HepG2 (cell line): ENCODE results near the gene LMF2. TPM values are rescaled to one million over a fixed set of nuclear protein-coding genes. Genes with fewer than 3 reads are reported as not detected.

Experiments
- BRD4 ChIP-seq: sonication (generic); formaldehyde crosslinking; IDR thresholded peaks from 2 replicates; pipeline ENCODE4 v1.4.0; 2020; ENCODE audit warnings: missing genetic modification reagents
- CSRNP1 ChIP-seq: sonication (generic); formaldehyde crosslinking; IDR thresholded peaks from 2 replicates; pipeline ENCODE4 v1.8.1; 2023; ENCODE audit warnings: mild to moderate bottlenecking, missing genetic modification reagents
- FOSL2 ChIP-seq: sonication (generic); formaldehyde crosslinking; IDR thresholded peaks from 2 replicates; pipeline ENCODE4 v1.4.0; 2020; ENCODE audit warnings: missing genetic modification reagents
- GABPB1 ChIP-seq: IDR thresholded peaks from 2 replicates; pipeline ENCODE4 v1.6.1; 2016; ENCODE audit warnings: mild to moderate bottlenecking, missing genetic modification reagents, moderate library complexity, missing compliant biosample characterization
- HDAC6 ChIP-seq: fragments of 200-600 bp; sonication (generic); IDR thresholded peaks from 2 replicates; pipeline ENCODE4 v1.7.0; 2017; ENCODE audit warnings: mild to moderate bottlenecking, antibody characterized with exemption, low read length, low read depth
- KAT7 ChIP-seq: IDR thresholded peaks from 2 replicates; pipeline ENCODE4 v1.6.1; 2018; ENCODE audit warnings: borderline replicate concordance, missing compliant biosample characterization
- KAT8 ChIP-seq: IDR thresholded peaks from 2 replicates; pipeline ENCODE4 v1.6.1; 2016; ENCODE audit warnings: missing genetic modification reagents, missing compliant biosample characterization
- KLF16 ChIP-seq, 2 experiments: sonication (generic) in 1 of 2; formaldehyde crosslinking in 1 of 2; IDR thresholded peaks; 2 replicates each; pipeline versions ENCODE4 v1.6.1 to v1.8.0; 2016 to 2023; ENCODE audit warnings: missing genetic modification reagents in 2 of 2, missing compliant biosample characterization in 1 of 2
- KLF9 ChIP-seq: IDR thresholded peaks from 2 replicates; pipeline ENCODE4 v1.6.1; 2016; ENCODE audit warnings: low read depth
- MED13 ChIP-seq: sonication (generic); formaldehyde crosslinking; IDR thresholded peaks from 2 replicates; pipeline ENCODE4 v1.5.0; 2020; ENCODE audit warnings: missing genetic modification reagents
- MEIS1 ChIP-seq: sonication (generic); formaldehyde crosslinking; IDR thresholded peaks from 2 replicates; pipeline ENCODE4 v1.9.0; 2021; ENCODE audit warnings: mild to moderate bottlenecking, missing genetic modification reagents, moderate library complexity, borderline replicate concordance
- NFYC ChIP-seq: IDR thresholded peaks from 2 replicates; pipeline ENCODE4 v1.6.1; 2016; ENCODE audit warnings: missing genetic modification reagents, missing compliant biosample characterization
- NPAS2 ChIP-seq: sonication (generic); formaldehyde crosslinking; IDR thresholded peaks from 2 replicates; pipeline ENCODE4 v1.8.0; 2022; ENCODE audit warnings: mild to moderate bottlenecking, missing genetic modification reagents, borderline replicate concordance
- NR0B2 ChIP-seq: sonication (generic); formaldehyde crosslinking; IDR thresholded peaks from 2 replicates; pipeline ENCODE4 v1.4.0; 2020; ENCODE audit warnings: mild to moderate bottlenecking, missing genetic modification reagents
- PRDM4 ChIP-seq: sonication (generic); formaldehyde crosslinking; IDR thresholded peaks from 2 replicates; pipeline ENCODE4 v1.9.0; 2021; ENCODE audit warnings: missing genetic modification reagents, borderline replicate concordance
- SMARCE1 ChIP-seq: fragments of 450-650 bp; IDR thresholded peaks from 2 replicates; pipeline ENCODE4 v1.6.1; 2017; ENCODE audit warnings: borderline replicate concordance
- TAF1 ChIP-seq: sonication (generic); formaldehyde crosslinking; IDR thresholded peaks from 2 replicates; pipeline ENCODE4 v1.4.0; 2020; ENCODE audit warnings: missing genetic modification reagents
- TAF15 ChIP-seq: fragments of 200-400 bp; formaldehyde crosslinking; IDR thresholded peaks from one replicate; pipeline ENCODE4 v1.6.1; 2018; ENCODE audit warnings: mild to moderate bottlenecking, low read depth, low read length; ENCODE audit not compliant: poor library complexity, severe bottlenecking
- ZNF660 ChIP-seq: sonication (generic); formaldehyde crosslinking; IDR thresholded peaks from 2 replicates; pipeline ENCODE4 v1.5.1; 2020; ENCODE audit warnings: mild to moderate bottlenecking, low read depth, missing genetic modification reagents, borderline replicate concordance
- ZNF768 ChIP-seq: sonication (generic); formaldehyde crosslinking; IDR thresholded peaks from 2 replicates; pipeline ENCODE4 v1.4.0; 2020; ENCODE audit warnings: missing genetic modification reagents
- ZNF891 ChIP-seq: sonication (generic); formaldehyde crosslinking; IDR thresholded peaks from 2 replicates; pipeline ENCODE4 v1.5.0; 2020; ENCODE audit warnings: mild to moderate bottlenecking, missing genetic modification reagents
- polyA plus RNA-seq, 8 experiments: library from polyadenylated mRNA; depleted of rRNA in 3 of 8; stranded (reverse) in 7 of 8; unstranded in 1 of 8; fragments of >200 nt; fragmentation: Illumina TruSeq in 4 of 8; extraction: Trizol in 4 of 8; gene quantifications; 2 replicates each; pipeline versions ENCODE4 v1.2.1 to v1.2.3, GENCODE V29; 2011 to 2016; ENCODE audit warnings: low read depth in 4 of 8, missing spikeins in 1 of 8, mixed read lengths in 1 of 8; ENCODE audit not compliant: insufficient read depth in 1 of 8
- total RNA-seq, 5 experiments: library from RNA; depleted of rRNA; stranded (reverse); fragments of >200 nt; fragmentation: Illumina TruSeq; extraction: Trizol; gene quantifications; 2 replicates each; pipeline ENCODE4 v1.2.3, GENCODE V29; 2016; ENCODE audit warnings: low read depth in 1 of 5
- TF ChIP-seq, protein P1 (sequence below): sonication (generic); formaldehyde crosslinking; IDR thresholded peaks from 2 replicates; pipeline ENCODE4 v1.5.0; 2020; ENCODE audit warnings: missing genetic modification reagents
- TF ChIP-seq, protein P2 (sequence below): sonication (generic); formaldehyde crosslinking; IDR thresholded peaks from 2 replicates; pipeline ENCODE4 v1.4.0; 2020; ENCODE audit warnings: missing genetic modification reagents

LMF2 gene
- total and polyA plus RNA-seq, 2 of the 13 experiments (the other 11 are each of a cell fraction or from before 2014, with no cell fraction given), result 23.3 to 30.6 TPM

DNA sequence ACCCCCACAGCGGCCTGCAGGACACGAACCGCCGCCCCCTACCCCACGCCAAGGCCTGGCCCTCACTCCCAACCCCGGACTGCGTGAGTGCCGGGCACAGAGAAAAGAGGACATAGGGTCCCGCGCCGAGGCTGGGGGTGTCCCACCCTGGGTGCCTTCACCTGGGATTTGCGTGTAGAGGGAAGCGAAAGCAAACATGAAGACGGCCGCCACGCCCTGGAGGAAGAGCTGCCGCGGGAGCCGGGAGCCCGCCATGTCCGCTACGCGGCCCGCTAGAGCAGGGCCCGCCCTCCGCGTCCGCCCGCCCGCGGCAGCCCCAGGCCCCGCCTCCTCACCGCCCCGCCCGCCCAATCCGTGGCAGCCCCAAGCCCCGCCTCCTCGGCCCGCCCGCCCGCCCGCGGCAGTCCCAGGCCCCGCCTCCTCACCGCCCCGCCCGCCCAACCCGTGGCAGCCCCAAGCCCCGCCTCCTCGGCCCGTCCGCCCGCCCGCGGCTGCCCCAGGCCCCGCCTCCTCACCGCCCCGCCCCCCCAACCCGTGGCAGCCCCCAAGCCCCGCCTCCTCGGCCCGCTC is at the start of gene LMF2 (continued):
- TF ChIP-seq GABPB1 (CRISPR knock-in tag) (peak; percentile 32; the same call in 1 of the 2 replicates), KAT8 (peak; percentile 63), KAT7 (CRISPR knock-in tag) (no peak), PRDM4 (no peak), ZNF768 (peak; percentile 62; the same call in 1 of the 2 replicates), BRD4 (CRISPR knock-in tag) (peak; percentile 37; the same call in 1 of the 2 replicates), ZNF660 (CRISPR knock-in tag) (no peak), KLF9 (no peak), NPAS2 (no peak), ZNF891 (CRISPR knock-in tag) (no peak), TAF1 (CRISPR knock-in tag) (peak; percentile 48), SMARCE1 (no peak), NFYC (CRISPR knock-in tag) (no peak), MEIS1 (no peak; the same call in 1 of the 2 replicates), HDAC6 (no peak), NR0B2 (CRISPR knock-in tag) (no peak), MED13 (CRISPR knock-in tag) (no peak), TAF15 (no peak), CSRNP1 (no peak), KLF16 (CRISPR knock-in tag; IDR thresholded peaks at IDR 0.05) (0 out of 4 replicates have a peak, but pooled peaks of 1 of the 2 experiments have one; percentile 19), FOSL2 (CRISPR knock-in tag) (no peak)
- TF ChIP-seq, protein P1, sequence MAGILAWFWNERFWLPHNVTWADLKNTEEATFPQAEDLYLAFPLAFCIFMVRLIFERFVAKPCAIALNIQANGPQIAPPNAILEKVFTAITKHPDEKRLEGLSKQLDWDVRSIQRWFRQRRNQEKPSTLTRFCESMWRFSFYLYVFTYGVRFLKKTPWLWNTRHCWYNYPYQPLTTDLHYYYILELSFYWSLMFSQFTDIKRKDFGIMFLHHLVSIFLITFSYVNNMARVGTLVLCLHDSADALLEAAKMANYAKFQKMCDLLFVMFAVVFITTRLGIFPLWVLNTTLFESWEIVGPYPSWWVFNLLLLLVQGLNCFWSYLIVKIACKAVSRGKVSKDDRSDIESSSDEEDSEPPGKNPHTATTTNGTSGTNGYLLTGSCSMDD (CRISPR knock-in tag), result no peak
- TF ChIP-seq, protein P2, sequence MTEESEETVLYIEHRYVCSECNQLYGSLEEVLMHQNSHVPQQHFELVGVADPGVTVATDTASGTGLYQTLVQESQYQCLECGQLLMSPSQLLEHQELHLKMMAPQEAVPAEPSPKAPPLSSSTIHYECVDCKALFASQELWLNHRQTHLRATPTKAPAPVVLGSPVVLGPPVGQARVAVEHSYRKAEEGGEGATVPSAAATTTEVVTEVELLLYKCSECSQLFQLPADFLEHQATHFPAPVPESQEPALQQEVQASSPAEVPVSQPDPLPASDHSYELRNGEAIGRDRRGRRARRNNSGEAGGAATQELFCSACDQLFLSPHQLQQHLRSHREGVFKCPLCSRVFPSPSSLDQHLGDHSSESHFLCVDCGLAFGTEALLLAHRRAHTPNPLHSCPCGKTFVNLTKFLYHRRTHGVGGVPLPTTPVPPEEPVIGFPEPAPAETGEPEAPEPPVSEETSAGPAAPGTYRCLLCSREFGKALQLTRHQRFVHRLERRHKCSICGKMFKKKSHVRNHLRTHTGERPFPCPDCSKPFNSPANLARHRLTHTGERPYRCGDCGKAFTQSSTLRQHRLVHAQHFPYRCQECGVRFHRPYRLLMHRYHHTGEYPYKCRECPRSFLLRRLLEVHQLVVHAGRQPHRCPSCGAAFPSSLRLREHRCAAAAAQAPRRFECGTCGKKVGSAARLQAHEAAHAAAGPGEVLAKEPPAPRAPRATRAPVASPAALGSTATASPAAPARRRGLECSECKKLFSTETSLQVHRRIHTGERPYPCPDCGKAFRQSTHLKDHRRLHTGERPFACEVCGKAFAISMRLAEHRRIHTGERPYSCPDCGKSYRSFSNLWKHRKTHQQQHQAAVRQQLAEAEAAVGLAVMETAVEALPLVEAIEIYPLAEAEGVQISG (CRISPR knock-in tag), result no peak
